Right lobe of liver (tissue), 4 donors: ENCODE data around the gene TRIAP1.

Source experiments
- POLR2A ChIP-seq: fragments of 450-650 bp; IDR thresholded peaks from one replicate; pipeline ENCODE4 v1.6.1; 2017; ENCODE audit warnings: antibody characterized with exemption, mild to moderate bottlenecking
- TF ChIP-seq, protein P1 (sequence below), 4 donors: fragments of 200-600 bp in 3 of 4; fragments of 450-650 bp in 1 of 4; IDR thresholded peaks; one replicate each; pipeline versions ENCODE4 v1.5.1 to v1.8.0; 2016 to 2022; ENCODE audit warnings: antibody characterized with exemption in 4 of 4, mild to moderate bottlenecking in 2 of 4
- donor health status: DM: no; HTN: no; CAD: no.
- donor health status: DM: no; HTN: no; CAD: no.
- donor health status: DM: no; HTN: yes; CAD: no.

DNA sequence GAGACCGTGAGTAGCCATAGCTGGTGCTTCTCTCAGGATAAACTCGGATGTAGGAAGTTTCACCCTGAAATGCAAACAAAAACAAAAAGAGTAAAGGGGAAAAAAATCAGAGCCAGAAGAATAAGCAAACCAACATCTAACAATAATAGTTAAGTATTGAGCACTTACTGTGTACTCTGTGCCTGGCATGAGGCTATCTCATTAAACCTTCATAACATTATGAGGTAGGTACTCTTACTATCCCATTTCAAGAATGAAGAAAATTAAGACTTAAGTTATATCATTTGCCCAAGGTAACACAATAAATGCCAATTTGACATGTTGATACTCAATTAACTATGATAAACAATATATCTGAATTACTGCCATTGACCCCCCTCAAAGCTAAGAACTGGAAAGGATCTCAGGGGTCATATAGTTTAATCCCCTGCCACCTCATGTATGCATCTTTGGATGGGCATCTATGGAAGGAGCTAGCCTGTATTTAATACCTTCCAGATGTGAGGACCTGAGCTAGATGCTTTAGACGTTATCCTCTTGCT is 16.0 kb upstream of the TRIAP1 start:
- TF ChIP-seq, protein P1, sequence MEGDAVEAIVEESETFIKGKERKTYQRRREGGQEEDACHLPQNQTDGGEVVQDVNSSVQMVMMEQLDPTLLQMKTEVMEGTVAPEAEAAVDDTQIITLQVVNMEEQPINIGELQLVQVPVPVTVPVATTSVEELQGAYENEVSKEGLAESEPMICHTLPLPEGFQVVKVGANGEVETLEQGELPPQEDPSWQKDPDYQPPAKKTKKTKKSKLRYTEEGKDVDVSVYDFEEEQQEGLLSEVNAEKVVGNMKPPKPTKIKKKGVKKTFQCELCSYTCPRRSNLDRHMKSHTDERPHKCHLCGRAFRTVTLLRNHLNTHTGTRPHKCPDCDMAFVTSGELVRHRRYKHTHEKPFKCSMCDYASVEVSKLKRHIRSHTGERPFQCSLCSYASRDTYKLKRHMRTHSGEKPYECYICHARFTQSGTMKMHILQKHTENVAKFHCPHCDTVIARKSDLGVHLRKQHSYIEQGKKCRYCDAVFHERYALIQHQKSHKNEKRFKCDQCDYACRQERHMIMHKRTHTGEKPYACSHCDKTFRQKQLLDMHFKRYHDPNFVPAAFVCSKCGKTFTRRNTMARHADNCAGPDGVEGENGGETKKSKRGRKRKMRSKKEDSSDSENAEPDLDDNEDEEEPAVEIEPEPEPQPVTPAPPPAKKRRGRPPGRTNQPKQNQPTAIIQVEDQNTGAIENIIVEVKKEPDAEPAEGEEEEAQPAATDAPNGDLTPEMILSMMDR (IDR thresholded peaks at IDR 0.05): no peak
- no peak for TF ChIP-seq POLR2A
